Measurements from ENCODE around the gene CNST. TPM values are rescaled to one million over a fixed set of nuclear protein-coding genes. Genes with fewer than 3 reads are reported as not detected.
"Not testable (repeated sequence)": the region's sequence is repeated elsewhere in the genome, so short reads cannot be mapped to it uniquely, and the experiment has no call there.

CNST gene
- total RNA-seq, 1 donor from 2014 or later: 34.2 TPM

DNA sequence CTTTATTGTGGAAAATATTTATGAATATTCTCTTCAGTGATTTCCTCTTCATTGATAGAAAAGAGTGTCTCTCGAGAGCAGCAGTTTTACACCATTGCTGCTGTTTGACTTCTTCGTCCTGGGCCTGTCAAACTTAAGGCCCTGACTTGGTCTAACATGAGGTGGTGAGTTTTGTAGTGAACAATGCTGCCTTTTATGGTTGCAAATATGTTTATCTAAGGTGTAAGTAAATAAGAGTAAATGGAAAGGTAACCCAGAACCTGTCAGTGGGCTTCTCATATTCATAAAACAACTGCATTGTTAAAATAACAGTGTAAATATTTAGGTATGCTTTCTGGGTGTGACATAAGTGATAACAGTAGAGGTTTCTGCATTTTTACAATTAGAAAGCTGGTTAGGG is 95.2 kb downstream of the CNST start:
- DNase-seq (ENCODE audit: low spot score in 2 of 2): no peak
- FAIRE-seq: no peak

DNA sequence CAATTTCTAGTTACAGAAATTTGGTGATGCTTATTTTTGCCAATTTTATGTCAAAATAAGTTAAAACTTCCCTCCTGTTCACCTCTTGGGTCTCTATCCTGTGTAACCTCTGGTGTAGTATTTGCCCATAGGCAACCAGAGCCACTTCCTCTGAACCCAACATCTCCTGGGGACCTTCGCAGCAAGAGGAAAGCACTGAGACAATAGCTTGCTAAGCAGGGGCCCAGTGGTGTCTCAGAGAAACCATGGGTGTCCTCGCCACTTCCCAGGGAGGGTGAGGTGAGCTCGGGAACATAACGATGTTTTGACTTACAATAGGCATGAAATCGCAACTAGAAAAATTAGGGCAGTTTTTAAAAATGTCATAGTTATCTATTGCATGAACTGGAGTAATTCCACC is 101.5 kb downstream of the CNST start:
- DNase-seq (ENCODE audit: low spot score in 2 of 2) (no peak), FAIRE-seq (no peak)

DNA sequence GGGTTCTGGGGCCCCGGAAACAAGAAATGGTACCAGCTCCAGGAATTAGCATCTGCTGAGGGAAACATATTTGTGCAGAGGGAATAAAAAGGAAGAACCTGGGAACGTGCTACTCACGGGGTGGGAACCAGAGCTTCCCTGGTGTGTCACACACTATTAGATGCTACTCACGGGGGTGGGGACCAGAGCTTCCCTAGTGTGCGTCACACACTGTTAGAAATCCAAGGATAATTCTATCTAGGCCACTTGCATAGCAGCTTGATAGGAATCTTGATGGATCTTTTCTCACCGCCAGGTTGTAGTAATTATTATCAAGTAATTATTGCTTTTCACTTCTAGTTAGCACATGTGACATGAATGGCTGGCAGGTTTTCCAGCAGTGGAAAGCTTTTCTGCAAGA is 103.4 kb downstream of the CNST start:
- no peak for DNase-seq (ENCODE audit: low spot score in 2 of 2)
- FAIRE-seq: no peak

DNA sequence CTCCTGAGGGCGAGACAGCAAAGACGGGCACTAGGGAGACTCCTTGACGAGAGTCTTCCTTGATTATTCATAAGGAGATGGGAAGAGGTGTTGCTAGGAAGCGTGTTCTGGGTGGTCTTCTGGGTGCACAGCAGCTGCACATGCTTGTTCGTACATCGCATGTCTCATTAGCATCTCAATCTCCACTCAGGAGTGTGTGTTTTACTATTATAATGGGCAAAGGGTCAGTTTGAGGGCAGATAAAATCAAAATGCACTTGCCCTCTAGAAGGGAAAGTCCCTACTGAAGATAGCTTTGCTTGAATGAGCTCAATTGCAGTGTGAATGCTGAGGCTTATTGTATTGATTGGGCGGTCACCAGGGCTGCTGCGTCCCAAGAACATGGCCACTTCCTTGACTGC is 107.8 kb downstream of the CNST start:
- DNase-seq (ENCODE audit: low spot score in 2 of 2) (no peak), FAIRE-seq (no peak)

DNA sequence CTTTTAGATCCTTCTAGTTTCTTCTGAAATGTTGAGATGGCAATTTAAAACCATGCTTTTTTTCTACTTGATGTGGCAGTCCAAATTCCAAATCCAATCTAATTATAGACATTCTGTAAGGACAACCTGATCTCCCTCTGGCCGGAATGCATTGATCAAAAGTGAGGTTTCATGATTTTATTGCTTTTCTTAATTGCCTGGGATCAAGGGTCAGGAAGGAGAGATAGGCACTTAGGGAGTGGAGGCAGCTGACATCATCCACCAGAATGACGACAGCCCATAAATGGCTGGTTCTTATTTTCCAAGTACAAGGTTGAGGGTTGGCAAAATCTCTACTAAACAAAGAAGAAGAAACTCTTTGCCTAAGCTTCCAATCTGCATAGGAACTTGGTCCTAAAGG is 111.6 kb downstream of the CNST start:
- DNase-seq (ENCODE audit: low spot score in 2 of 2) (no peak), FAIRE-seq (no peak)

DNA sequence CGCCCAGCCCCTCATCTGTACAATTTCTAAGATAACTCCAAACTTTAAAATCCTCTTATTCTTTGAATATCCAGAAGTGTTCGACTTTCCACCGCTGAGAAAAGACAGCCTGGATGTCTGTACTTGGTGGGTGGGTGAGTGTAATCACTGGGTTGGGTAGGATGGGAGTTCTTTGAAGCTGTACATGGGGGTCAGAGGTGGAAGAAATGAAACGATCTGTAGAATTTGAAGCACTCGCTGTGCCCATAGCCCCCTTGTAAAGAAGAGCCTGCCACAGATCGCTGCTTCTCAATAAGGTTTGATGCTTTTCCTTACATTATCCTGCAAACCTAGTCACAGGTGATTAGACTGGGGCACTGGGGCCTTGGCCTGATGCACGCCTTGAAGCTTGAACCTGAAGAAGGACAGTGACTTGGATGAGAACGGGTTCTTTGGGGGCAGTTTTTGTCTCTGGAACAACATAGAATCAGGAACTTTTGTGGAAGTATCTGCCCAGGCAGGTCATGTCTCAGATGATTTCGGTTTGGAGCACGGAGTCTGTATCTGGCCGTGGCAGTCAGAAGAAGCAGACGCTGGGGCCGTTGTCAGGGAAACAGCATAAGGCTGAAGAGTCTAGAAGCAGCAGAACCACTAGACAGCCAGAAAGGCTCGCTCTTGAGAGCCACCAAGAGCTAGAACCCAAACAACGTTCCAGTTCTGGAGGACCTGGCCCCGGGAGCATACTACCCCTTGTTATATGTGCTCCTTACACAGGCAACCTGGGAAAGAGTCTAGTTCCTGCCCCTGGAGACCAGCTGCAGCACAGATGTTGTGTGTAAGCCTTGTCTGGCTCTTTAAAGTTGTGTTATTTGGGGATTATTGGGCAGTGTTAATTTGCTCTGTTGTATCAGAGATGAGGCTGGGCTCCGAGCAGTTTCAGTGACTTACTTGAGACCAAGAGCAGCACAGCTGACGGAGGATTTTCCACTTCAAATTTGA is 112.8 kb downstream of the CNST start:
- DNase-seq (ENCODE audit: low spot score in 2 of 2) (no peak), FAIRE-seq (no peak)

DNA sequence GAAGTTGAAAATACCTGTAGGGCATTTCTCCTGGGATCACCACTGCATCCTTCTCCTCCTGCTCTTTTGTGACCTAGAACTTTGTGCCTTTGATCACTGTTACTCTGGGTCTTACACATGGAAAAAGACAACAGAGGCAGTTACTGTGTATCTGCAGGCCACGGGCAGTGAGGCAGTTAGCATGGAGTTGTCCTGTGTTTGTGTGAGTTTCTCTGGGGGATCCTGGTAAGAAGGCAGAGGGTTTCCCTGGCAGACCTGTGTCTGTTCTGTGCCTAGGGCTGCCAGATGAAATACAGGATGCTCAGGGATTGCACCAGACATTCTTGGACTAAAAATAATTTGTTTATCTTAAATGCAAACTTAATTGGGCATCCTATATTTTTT is 113.5 kb downstream of the CNST start:
- no peak for FAIRE-seq
- no peak for DNase-seq (ENCODE audit: low spot score in 2 of 2)

DNA sequence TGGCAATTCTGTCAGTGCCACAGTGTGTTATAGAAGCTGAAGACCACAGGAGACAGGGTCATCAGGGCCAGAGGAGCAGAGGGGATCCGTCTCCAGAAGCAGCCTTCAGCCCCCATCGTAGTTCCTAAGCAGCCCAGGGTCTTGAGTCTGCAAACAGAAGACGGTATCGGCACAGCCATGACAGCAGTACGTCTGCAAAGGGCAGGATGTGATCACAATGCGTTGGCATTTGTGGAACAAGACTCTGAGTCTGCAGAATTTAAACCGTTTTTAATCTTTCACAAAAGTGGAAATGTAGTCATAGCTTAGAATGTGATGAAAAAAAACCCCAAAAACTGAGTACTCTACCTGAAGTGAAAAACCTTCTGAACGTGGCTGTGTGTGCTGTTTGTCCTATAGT is 113.9 kb downstream of the CNST start:
- FAIRE-seq: no peak
- DNase-seq (ENCODE audit: low spot score in 2 of 2): no peak

DNA sequence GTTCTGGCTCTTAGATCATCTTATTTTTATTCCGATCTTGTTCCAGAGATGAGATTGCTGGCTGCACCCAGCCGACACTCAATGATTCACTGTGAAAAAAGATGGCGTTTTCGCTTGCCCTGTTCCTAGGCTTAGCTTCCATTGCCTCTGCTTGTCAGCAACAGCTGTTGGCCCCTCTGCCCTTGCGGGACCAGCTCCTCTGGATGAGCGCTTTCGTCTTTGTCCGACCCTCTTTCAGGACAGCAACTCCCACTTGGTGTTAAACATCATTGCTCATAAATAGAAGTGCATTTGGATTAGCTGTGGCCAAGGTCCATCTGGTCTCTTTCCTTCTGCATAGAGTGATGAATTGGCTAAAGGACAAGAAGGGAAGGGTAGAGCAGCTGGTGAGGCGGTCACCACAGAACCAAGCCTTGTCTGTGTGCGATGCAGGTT is 114.5 kb downstream of the CNST start:
- DNase-seq (ENCODE audit: low spot score in 2 of 2) (no peak), FAIRE-seq (no peak)

DNA sequence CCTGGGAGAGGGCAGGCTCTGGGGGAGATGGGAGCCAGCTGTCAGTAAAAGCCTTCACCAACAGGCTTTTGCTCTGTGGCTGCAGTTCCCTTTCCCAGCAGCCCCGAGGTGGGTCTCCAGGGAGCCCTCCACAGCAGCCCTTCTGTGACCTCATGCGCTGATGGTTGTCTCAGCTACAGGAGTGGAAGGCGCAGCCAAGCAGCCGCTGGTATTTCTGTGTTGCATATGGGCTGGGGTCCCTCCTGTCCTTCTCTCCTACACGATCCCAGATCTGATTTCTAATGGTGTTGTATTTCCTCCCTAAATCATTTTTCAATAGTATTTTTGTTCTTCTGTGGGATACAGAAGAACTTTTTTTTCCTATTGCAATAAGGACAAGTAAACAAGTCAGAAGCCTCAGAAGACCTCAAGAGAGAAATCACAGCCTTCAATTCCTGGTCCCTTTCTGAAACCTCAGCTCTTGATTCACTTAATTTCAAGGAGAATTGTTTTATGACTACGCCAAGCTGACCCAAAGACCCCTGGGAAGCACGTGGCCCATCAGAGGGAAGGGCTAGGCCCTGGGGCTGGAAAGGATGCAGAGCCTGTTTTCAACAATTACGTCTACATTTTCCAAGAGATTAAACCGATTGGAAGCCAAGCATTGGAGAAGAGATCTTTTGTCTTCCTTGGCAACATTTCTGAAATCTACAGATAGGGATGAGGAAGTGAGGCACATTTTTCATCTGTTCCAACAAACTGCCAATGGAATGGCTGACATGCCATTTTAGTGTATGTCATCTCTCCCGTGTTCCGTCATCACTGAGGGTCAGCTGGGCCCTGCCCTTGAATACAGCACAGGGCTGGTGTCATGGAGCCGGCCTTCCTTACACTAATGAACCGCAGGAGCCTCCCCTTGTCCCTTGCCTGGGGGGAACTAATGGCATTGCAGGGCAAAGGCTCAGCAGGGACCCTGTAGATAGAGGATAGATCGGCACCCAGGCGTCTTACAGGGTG is 115.9 kb downstream of the CNST start:
- no peak for DNase-seq (ENCODE audit: low spot score in 2 of 2)
- FAIRE-seq: no peak

DNA sequence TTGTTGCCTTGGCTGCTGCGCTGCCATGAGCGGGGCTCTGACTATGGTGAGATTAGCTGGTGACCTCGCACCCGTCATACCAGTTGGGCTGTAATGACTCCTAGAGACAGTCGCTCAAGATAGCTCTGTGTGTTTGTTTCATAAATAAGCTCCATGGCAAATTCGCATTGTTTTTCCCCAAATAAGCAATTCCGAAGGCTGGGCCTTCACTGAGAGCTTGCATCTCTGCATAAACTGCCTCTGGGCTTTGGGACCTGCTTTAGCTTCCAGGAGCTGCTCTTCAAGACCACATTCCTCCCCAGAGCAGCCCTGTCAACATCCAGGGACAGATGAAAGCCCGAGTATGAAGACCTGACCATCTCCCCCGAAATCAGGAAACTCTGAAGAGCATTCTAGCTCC is 117.3 kb downstream of the CNST start:
- FAIRE-seq (no peak), DNase-seq (ENCODE audit: low spot score in 2 of 2) (no peak)

DNA sequence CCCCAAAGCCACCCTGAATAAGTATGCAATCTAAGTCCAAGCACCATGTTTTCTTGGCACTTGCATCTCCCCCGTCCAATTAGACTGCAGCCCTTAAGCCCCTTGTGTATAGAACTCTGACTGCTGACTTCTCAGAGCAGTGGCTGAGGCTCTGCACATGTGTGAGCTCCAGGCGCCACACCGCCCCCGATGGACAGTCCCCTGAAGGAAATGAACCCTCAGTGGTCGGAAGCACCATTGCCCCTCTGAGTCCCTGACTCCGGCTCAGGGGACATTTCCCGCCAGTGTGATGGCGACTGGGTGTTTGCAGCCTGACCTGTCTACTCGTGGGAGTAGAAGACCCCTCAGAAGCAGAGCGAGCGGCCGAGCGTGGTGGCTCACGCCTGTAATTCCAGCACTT is 120.7 kb downstream of the CNST start:
- FAIRE-seq: no peak
- DNase-seq (ENCODE audit: low spot score in 2 of 2): no peak

DNA sequence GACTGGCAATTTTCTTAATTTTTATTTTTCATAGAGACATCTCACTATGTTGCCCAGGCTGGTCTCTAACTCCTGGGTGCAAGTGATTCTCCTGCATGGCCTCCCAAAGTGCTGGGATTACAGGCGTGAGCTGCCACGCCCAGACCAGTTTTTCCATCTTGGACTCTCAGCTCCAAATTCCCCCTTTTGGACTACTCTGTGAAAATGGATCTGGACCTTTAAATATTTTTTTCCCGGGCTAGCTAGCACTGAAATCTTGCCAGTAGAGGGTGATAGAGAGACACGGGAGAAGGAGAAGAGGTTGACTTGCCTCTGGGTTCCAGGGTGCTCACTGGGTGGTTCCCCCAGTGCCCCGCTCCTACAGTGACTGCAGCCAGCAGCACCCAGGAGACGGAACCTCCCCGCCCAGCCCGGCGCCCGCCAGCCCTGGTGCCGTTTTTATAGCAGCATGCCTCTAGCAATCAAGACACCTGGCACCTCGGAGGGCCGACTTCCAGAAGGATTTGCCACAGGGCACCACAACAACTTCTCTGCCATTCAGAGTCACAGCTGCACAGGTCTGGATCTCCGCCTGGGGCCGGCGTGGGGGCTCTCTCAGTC is 123.3 kb downstream of the CNST start:
- FAIRE-seq: no peak
- DNase-seq (ENCODE audit: low spot score in 2 of 2): peak; percentile 63 to 83

DNA sequence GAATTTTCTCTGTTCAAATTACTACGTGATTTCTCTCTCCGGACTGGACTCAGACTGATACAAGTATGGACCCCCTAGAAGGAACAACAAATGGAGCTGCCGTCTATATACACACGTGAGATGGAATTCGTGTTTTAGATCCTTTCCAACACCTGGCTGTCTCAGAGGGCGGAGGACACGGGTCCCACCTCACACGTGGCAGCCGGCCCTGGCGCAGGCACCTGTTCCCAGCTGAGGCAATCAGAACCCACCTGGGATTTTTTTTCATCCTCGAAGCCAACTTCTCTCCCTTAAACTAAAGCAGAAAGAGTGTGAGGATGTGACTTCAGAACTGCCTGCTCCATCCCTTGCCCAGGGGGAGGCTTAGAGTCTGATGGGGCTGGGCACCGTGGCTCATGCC is 123.8 kb downstream of the CNST start:
- DNase-seq (ENCODE audit: low spot score in 2 of 2) (no peak), FAIRE-seq (no peak)

DNA sequence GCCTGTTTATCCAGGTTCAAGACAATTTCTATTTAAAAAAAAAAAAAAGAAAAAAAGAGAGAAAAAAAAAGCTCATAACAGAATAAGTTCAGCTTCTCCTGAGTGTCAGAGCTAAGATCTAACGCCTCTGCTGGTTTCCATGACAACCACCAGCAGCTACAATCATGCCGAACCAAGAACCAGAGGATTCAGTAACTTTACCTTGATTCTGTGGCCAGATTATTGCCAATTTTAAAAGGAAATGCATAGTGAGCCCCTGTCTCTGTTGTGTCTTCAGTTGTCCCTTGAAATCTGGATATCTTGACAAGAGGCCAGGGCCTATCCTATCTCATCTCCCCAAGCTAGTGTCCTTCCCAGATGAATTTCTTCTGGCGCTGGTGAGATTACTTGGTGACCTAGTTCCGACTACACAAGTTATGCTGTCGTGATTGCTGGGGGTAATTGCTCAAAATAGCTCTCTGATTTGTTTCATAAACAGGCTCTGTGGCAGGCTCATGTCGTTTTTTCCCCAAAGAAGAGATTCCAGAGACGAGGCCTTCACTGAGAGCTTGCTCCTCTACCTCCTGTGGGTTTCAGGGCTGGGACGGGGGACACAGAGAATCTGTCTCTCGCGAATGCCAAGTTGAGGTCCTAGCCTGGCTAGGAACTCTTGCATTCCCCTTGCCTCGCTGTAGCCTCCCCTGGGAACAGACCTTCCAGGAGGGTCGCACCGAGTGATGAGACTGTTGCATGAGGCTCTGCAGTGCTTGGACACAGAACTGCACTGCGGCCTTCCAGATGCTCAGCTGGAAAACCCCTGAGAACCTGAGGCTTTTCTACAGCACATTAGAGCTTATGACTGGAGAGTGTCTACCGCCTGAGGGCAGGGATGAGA is 125.6 kb downstream of the CNST start:
- DNase-seq (ENCODE audit: low spot score in 2 of 2): peak in 1 of 2 donors; percentile 46
- FAIRE-seq: no peak

DNA sequence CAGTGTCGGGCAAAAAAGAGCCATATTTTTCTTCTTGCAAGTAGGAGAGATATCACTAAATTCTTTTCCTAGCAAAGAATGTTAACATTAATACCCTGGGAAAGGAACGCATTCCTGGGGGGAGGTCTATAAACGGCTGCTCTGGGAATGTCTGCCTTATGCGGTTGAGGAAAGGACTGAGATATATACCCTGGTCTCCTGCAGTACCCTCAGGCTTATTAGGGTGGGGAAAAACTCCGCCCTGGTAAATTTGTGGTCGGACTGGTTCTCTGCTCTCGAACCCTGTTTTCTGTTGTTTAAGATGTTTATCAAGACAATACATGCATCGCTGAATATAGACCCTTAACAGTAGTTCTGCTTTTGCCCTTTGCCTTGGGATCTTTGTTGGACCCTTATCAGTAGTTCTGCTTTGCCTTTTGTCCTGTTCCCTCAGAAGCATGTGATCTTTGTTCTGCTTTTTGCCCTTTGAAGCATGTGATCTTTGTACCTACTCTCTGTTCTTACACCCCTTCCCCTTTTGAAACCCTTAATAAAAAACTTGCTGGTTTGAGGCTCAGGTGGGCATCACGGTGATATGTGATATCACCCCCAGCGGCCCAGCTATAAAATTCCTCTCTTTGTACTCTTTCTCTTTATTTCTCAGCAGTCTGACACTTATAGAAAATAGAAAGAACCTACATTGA is 128.1 kb downstream of the CNST start:
- FAIRE-seq; DNase-seq (ENCODE audit: low spot score in 2 of 2): not testable (repeated sequence)

DNA sequence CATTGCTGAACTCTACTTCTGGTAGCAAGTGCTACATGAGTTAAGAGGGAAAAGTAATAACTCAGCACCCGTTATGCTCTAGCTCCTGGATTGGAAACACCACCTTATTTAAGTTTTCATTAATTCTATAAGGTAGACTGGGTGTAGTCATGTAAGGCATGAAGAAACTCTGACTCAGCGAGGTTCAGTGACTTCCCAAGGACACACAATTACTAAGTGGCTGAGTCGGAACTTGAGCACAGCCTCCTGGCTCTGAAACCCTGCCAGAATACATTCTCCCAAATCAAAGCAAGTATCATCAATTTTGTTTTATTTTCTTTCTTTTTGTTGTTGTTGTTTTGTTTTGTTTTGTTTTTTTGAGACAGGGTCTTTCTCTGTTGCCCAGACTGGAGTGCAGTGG is 128.9 kb downstream of the CNST start:
- DNase-seq (ENCODE audit: low spot score in 2 of 2): no peak
- FAIRE-seq: no peak

DNA sequence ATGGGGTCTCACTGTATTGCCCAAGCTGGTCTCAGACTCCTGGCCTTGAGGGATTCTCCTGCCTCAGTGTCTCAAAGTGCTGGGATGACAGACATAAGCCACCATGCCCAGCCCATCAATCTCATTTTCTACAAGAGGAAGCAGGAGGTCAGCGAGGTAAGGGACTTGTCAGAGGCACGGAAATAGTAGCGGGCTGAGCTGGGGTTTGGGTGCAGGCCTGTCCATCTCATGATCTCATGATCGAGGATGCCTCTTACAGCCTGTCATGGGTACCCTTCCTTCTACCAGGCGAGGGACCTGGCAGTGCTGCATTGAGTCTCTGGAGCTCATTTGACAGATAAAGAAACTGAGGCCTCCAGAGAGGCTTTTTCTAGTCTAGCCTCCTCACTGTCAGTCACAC is 129.4 kb downstream of the CNST start:
- DNase-seq (ENCODE audit: low spot score in 2 of 2): no peak
- no peak for FAIRE-seq

DNA sequence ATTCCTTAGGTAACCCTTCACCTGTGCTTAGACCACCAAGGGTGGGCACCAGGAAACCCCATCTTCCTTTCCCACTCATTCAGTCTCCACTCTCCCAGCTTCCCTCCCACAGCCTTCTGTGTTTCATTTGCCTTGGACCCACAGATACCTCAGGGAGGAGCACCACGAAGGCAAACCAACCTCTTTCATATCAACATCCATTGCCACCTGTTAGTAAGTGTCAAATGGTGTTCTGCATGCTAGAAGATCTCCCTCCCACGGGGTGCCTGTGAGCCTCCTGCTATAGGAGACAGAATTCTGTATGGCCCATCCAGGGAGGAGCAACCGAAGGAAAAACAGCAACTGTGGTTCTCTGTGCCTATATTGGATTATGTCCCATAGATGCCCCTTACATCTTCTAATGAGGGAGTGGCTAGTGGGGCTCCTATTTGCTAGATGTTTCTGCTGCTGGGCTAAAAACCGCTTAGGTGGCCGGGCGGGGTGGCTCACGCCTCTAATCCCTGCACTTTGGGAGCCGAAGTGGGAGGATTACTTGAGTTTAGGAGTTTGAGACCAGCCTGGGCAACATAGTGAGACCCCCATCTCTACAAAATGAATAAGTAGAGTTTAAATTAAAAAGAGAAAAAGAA is 132.3 kb downstream of the CNST start:
- DNase-seq (ENCODE audit: low spot score in 2 of 2) (no peak), FAIRE-seq (no peak)

Measured in frontal cortex (tissue), 4 donors.